SK-N-MC (cell line): ENCODE measurements around the gene NR2F1-AS1.

ENCODE experiments used
- EZH2 ChIP-seq: fragments of 200-600 bp; sonication (generic); IDR thresholded peaks from one replicate; pipeline ENCODE4 v1.6.1; 2017; ENCODE audit warnings: antibody characterized with exemption
- FOXP2 ChIP-seq: optimal IDR thresholded peaks from 2 replicates; pipeline ENCODE3; 2011; ENCODE audit warnings: mild to moderate bottlenecking, moderate library complexity; ENCODE audit not compliant: insufficient read depth; ENCODE audit errors: extremely low read length, control extremely low read depth
- POLR2AphosphoS5 ChIP-seq: IDR thresholded peaks from 2 replicates; pipeline ENCODE4 v1.6.1; 2012; ENCODE audit warnings: mild to moderate bottlenecking, low read depth, low read length, borderline replicate concordance

- TF ChIP-seq EZH2 (no peak), POLR2AphosphoS5 (no peak), FOXP2 (no peak)
Observed at GRCh38 chr5:93381057-93381456, 200.0 kb downstream of the NR2F1-AS1 start.
